ENCODE measurements around the gene ADH4. TPM values are rescaled to one million over a fixed set of nuclear protein-coding genes. Genes with fewer than 3 reads are reported as not detected.

The ADH4 gene
- polyA plus RNA-seq, 2 donors: 0.10 to 1.5 TPM

- H3K4me1 ChIP-seq (ENCODE audit: control insufficient read depth in 2 of 2, insufficient read depth in 2 of 2, low read length in 1 of 2): no peaks in the 10 kb centered on the region
- 89 to 98% methylated on average over 1 of the region's 1 CpG for whole genome bisulfite sequencing, 2 donors
- H3K36me3 ChIP-seq (ENCODE audit: control insufficient read depth in 2 of 2, insufficient read depth in 2 of 2, low read length in 1 of 2): no peaks in the 10 kb centered on the region
- no peak overlapping the region for H3K4me3 ChIP-seq (ENCODE audit: low read depth in 1 of 2, low read length in 2 of 2)
- H3K9me3 ChIP-seq (ENCODE audit: control insufficient read depth in 2 of 2, insufficient read depth in 1 of 2, low read depth in 1 of 2, low read length in 1 of 2): no peaks in the 10 kb centered on the region
- H3K27ac ChIP-seq (ENCODE audit: low read depth in 2 of 2, low read length in 1 of 2): no peak overlapping the region
- no peaks in the 10 kb centered on the region for H3K27me3 ChIP-seq (ENCODE audit: control insufficient read depth in 1 of 2, insufficient read depth in 2 of 2, low read length in 2 of 2)
Measured at GRCh38 chr4:99144587-99144986, 490 bp upstream of the ADH4 start.

GRCh38 chr4:99136329-99136728 is 7.8 kb downstream of the ADH4 start:
- no peak overlapping the region for H3K27ac ChIP-seq (ENCODE audit: low read depth in 2 of 2, low read length in 1 of 2)
- H3K36me3 ChIP-seq (ENCODE audit: control insufficient read depth in 2 of 2, insufficient read depth in 2 of 2, low read length in 1 of 2): no peaks in the 10 kb centered on the region
- H3K9me3 ChIP-seq (ENCODE audit: control insufficient read depth in 2 of 2, insufficient read depth in 1 of 2, low read depth in 1 of 2, low read length in 1 of 2): no peaks in the 10 kb centered on the region
- no peaks in the 10 kb centered on the region for H3K4me1 ChIP-seq (ENCODE audit: control insufficient read depth in 2 of 2, insufficient read depth in 2 of 2, low read length in 1 of 2)
- no peaks in the 10 kb centered on the region for H3K27me3 ChIP-seq (ENCODE audit: control insufficient read depth in 1 of 2, insufficient read depth in 2 of 2, low read length in 2 of 2)
- no peak overlapping the region for H3K4me3 ChIP-seq (ENCODE audit: low read depth in 1 of 2, low read length in 2 of 2)

GRCh38 chr4:99135541-99136162 is 8.4 kb downstream of the ADH4 start:
- 60 to 63% methylated on average over 3 of the region's 3 CpGs for WGBS, 2 donors

GRCh38 chr4:99134586-99134985 is 9.5 kb downstream of the ADH4 start:
- H3K4me3 ChIP-seq (ENCODE audit: low read depth in 1 of 2, low read length in 2 of 2): no peak overlapping the region
- no peaks in the 10 kb centered on the region for H3K36me3 ChIP-seq (ENCODE audit: control insufficient read depth in 2 of 2, insufficient read depth in 2 of 2, low read length in 1 of 2)
- no peaks in the 10 kb centered on the region for H3K27me3 ChIP-seq (ENCODE audit: control insufficient read depth in 1 of 2, insufficient read depth in 2 of 2, low read length in 2 of 2)
- H3K4me1 ChIP-seq (ENCODE audit: control insufficient read depth in 2 of 2, insufficient read depth in 2 of 2, low read length in 1 of 2): no peaks in the 10 kb centered on the region
- no peaks in the 10 kb centered on the region for H3K9me3 ChIP-seq (ENCODE audit: control insufficient read depth in 2 of 2, insufficient read depth in 1 of 2, low read depth in 1 of 2, low read length in 1 of 2)
- H3K27ac ChIP-seq (ENCODE audit: low read depth in 2 of 2, low read length in 1 of 2): no peak overlapping the region
- WGBS, 2 donors: 63 to 82% methylated on average over 3 of the region's 3 CpGs

More at GRCh38 chr4:99135541-99136162, 8.4 kb downstream of the ADH4 start:
- Histone ChIP-seq H3K27me3 (ENCODE audit: control insufficient read depth in 1 of 2, insufficient read depth in 2 of 2, low read length in 2 of 2) (no peaks in the 10 kb centered on the region), H3K36me3 (ENCODE audit: control insufficient read depth in 2 of 2, insufficient read depth in 2 of 2, low read length in 1 of 2) (no peaks in the 10 kb centered on the region), H3K9me3 (ENCODE audit: control insufficient read depth in 2 of 2, insufficient read depth in 1 of 2, low read depth in 1 of 2, low read length in 1 of 2) (no peaks in the 10 kb centered on the region), H3K4me1 (ENCODE audit: control insufficient read depth in 2 of 2, insufficient read depth in 2 of 2, low read length in 1 of 2) (no peaks in the 10 kb centered on the region), H3K27ac (ENCODE audit: low read depth in 2 of 2, low read length in 1 of 2) (no peak overlapping the region), H3K4me3 (ENCODE audit: low read depth in 1 of 2, low read length in 2 of 2) (no peak overlapping the region)

GRCh38 chr4:99131378-99131777 is 12.7 kb downstream of the ADH4 start:
- Histone ChIP-seq H3K4me1 (ENCODE audit: control insufficient read depth in 2 of 2, insufficient read depth in 2 of 2, low read length in 1 of 2) (no peaks in the 10 kb centered on the region), H3K9me3 (ENCODE audit: control insufficient read depth in 2 of 2, insufficient read depth in 1 of 2, low read depth in 1 of 2, low read length in 1 of 2) (no peaks in the 10 kb centered on the region), H3K36me3 (ENCODE audit: control insufficient read depth in 2 of 2, insufficient read depth in 2 of 2, low read length in 1 of 2) (no peaks in the 10 kb centered on the region), H3K27ac (ENCODE audit: low read depth in 2 of 2, low read length in 1 of 2) (no peak overlapping the region), H3K27me3 (ENCODE audit: control insufficient read depth in 1 of 2, insufficient read depth in 2 of 2, low read length in 2 of 2) (no peaks in the 10 kb centered on the region), H3K4me3 (ENCODE audit: low read depth in 1 of 2, low read length in 2 of 2) (no peak overlapping the region)
- WGBS, 2 donors: 68 to 87% methylated on average over 2 of the region's 2 CpGs

- no peak overlapping the region for H3K4me3 ChIP-seq (ENCODE audit: low read depth in 1 of 2, low read length in 2 of 2)
- H3K4me1 ChIP-seq (ENCODE audit: control insufficient read depth in 2 of 2, insufficient read depth in 2 of 2, low read length in 1 of 2): no peaks in the 10 kb centered on the region
- no peaks in the 10 kb centered on the region for H3K27me3 ChIP-seq (ENCODE audit: control insufficient read depth in 1 of 2, insufficient read depth in 2 of 2, low read length in 2 of 2)
- no peak overlapping the region for H3K27ac ChIP-seq (ENCODE audit: low read depth in 2 of 2, low read length in 1 of 2)
- 50 to 57% methylated on average over 1 of the region's 1 CpG for WGBS, 2 donors
- H3K36me3 ChIP-seq (ENCODE audit: control insufficient read depth in 2 of 2, insufficient read depth in 2 of 2, low read length in 1 of 2): no peaks in the 10 kb centered on the region
- no peaks in the 10 kb centered on the region for H3K9me3 ChIP-seq (ENCODE audit: control insufficient read depth in 2 of 2, insufficient read depth in 1 of 2, low read depth in 1 of 2, low read length in 1 of 2)
Measured at GRCh38 chr4:99126376-99126775, 17.7 kb downstream of the ADH4 start.

GRCh38 chr4:99121008-99121407 is 23.1 kb downstream of the ADH4 start:
- no peaks in the 10 kb centered on the region for H3K9me3 ChIP-seq (ENCODE audit: control insufficient read depth in 2 of 2, insufficient read depth in 1 of 2, low read depth in 1 of 2, low read length in 1 of 2)
- H3K4me3 ChIP-seq (ENCODE audit: low read depth in 1 of 2, low read length in 2 of 2): no peak overlapping the region
- no peaks in the 10 kb centered on the region for H3K36me3 ChIP-seq (ENCODE audit: control insufficient read depth in 2 of 2, insufficient read depth in 2 of 2, low read length in 1 of 2)
- no peak overlapping the region for H3K27ac ChIP-seq (ENCODE audit: low read depth in 2 of 2, low read length in 1 of 2)
- WGBS, 2 donors: 78 to 94% methylated on average over 4 of the region's 4 CpGs
- no peaks in the 10 kb centered on the region for H3K27me3 ChIP-seq (ENCODE audit: control insufficient read depth in 1 of 2, insufficient read depth in 2 of 2, low read length in 2 of 2)
- no peaks in the 10 kb centered on the region for H3K4me1 ChIP-seq (ENCODE audit: control insufficient read depth in 2 of 2, insufficient read depth in 2 of 2, low read length in 1 of 2)

GRCh38 chr4:99120501-99120900 is 23.6 kb downstream of the ADH4 start:
- Histone ChIP-seq H3K27ac (ENCODE audit: low read depth in 2 of 2, low read length in 1 of 2) (no peak overlapping the region), H3K9me3 (ENCODE audit: control insufficient read depth in 2 of 2, insufficient read depth in 1 of 2, low read depth in 1 of 2, low read length in 1 of 2) (no peaks in the 10 kb centered on the region), H3K4me1 (ENCODE audit: control insufficient read depth in 2 of 2, insufficient read depth in 2 of 2, low read length in 1 of 2) (no peaks in the 10 kb centered on the region), H3K27me3 (ENCODE audit: control insufficient read depth in 1 of 2, insufficient read depth in 2 of 2, low read length in 2 of 2) (no peaks in the 10 kb centered on the region), H3K36me3 (ENCODE audit: control insufficient read depth in 2 of 2, insufficient read depth in 2 of 2, low read length in 1 of 2) (no peaks in the 10 kb centered on the region), H3K4me3 (ENCODE audit: low read depth in 1 of 2, low read length in 2 of 2) (no peak overlapping the region)
- WGBS, 2 donors: 88 to 93% methylated on average over 5 of the region's 5 CpGs

GRCh38 chr4:99117876-99118693 is 26.0 kb downstream of the ADH4 start:
- H3K36me3 ChIP-seq (ENCODE audit: control insufficient read depth in 2 of 2, insufficient read depth in 2 of 2, low read length in 1 of 2): no peaks in the 10 kb centered on the region
- H3K27ac ChIP-seq (ENCODE audit: low read depth in 2 of 2, low read length in 1 of 2): no peak overlapping the region
- H3K4me1 ChIP-seq (ENCODE audit: control insufficient read depth in 2 of 2, insufficient read depth in 2 of 2, low read length in 1 of 2): no peaks in the 10 kb centered on the region
- 41 to 67% methylated on average over 9 of the region's 9 CpGs for WGBS, 2 donors
- no peak overlapping the region for H3K4me3 ChIP-seq (ENCODE audit: low read depth in 1 of 2, low read length in 2 of 2)
- H3K27me3 ChIP-seq (ENCODE audit: control insufficient read depth in 1 of 2, insufficient read depth in 2 of 2, low read length in 2 of 2): no peaks in the 10 kb centered on the region
- H3K9me3 ChIP-seq (ENCODE audit: control insufficient read depth in 2 of 2, insufficient read depth in 1 of 2, low read depth in 1 of 2, low read length in 1 of 2): no peaks in the 10 kb centered on the region

All from esophagus (tissue), 2 donors.